ENCODE data around the gene ADCK2.
"Not testable (repeated sequence)": the region's sequence is repeated elsewhere in the genome, so short reads cannot be mapped to it uniquely, and the experiment has no call there.

The ADCK2 gene

DNA sequence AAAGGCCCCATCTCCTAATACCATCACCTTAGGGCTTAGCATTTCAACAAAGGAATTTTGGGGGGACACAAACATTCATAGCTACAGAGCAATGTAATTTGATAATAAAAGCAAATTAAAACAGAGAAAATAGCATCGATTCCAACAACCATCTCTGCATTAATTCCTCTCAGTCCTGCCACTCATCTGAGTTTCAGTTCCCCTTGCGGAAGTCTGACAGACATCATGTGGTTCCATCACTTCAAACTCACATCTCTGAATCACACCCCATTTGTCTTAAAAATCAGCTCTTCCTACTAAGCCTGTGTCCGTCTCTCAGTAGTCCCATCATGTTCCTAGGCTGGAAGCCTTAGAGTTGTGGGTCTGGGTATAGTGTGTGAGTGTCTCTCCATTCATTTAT, 3.6 kb downstream of the ADCK2 start:
- DNase-seq (ENCODE audit: low read depth): peak; percentile 54
- TF ChIP-seq, protein P1, sequence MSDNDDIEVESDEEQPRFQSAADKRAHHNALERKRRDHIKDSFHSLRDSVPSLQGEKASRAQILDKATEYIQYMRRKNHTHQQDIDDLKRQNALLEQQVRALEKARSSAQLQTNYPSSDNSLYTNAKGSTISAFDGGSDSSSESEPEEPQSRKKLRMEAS (IDR thresholded peaks at IDR 0.05; ENCODE audit: low read depth, low read length): no peak
- TF ChIP-seq MYC (IDR thresholded peaks at IDR 0.05; ENCODE audit: low read depth, low read length) (no peak), POLR2A (IDR thresholded peaks at IDR 0.05; ENCODE audit: extremely low read depth, insufficient read length) (no peak)
- TF ChIP-seq, protein P2, sequence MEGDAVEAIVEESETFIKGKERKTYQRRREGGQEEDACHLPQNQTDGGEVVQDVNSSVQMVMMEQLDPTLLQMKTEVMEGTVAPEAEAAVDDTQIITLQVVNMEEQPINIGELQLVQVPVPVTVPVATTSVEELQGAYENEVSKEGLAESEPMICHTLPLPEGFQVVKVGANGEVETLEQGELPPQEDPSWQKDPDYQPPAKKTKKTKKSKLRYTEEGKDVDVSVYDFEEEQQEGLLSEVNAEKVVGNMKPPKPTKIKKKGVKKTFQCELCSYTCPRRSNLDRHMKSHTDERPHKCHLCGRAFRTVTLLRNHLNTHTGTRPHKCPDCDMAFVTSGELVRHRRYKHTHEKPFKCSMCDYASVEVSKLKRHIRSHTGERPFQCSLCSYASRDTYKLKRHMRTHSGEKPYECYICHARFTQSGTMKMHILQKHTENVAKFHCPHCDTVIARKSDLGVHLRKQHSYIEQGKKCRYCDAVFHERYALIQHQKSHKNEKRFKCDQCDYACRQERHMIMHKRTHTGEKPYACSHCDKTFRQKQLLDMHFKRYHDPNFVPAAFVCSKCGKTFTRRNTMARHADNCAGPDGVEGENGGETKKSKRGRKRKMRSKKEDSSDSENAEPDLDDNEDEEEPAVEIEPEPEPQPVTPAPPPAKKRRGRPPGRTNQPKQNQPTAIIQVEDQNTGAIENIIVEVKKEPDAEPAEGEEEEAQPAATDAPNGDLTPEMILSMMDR (IDR thresholded peaks at IDR 0.05; ENCODE audit: low read depth, low read length): no peak
- no peak overlapping the region for H3K4me3 ChIP-seq (ENCODE audit: low read depth, low read length)

DNA sequence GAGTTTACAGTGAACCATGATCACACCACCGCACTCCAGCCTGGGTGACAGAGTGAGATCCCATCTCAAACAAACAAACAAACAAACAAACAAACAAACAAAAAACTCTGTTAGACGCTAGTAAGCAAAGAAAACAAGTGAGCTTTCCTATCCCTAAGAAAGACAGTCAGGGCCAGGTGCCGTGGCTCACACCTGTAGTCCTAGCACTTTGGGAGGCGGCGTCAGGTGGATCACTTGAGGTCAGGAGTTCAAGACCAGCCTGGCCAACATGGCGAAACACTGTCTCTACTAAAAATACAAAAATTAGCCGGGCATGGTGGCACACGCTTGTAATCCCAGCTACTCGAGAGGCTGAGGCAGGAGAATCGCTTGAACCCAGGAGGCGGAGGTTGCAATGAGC, 4.2 kb downstream of the ADCK2 start:
- not testable (repeated sequence) for DNase-seq (ENCODE audit: low read depth); H3K4me3 ChIP-seq (ENCODE audit: low read depth, low read length)

DNA sequence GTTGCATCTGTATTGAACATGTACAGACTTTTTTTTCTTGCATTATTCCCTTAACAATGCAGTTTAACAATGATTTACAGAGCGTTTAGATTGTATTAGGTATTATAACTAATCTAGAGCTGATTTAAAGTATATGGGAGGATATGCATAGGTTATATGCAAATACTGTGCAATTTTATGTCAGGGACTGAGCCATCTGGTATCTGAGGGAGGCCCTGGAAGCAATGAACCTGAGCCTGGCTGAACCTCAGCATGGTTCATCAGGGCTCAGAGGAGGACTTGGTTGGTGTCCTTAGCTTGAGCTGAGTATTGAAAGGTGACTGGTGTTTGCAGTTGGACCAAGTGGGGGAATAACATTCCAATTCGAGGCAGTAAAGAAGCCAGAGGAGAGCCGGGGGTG, 4.8 kb downstream of the ADCK2 start:
- H3K4me3 ChIP-seq (ENCODE audit: low read depth, low read length): no peak overlapping the region
- no peak for DNase-seq (ENCODE audit: low read depth)
- TF ChIP-seq POLR2A (IDR thresholded peaks at IDR 0.05; ENCODE audit: extremely low read depth, insufficient read length) (no peak), MYC (IDR thresholded peaks at IDR 0.05; ENCODE audit: low read depth, low read length) (no peak)
- TF ChIP-seq, protein P2 (IDR thresholded peaks at IDR 0.05; ENCODE audit: low read depth, low read length): no peak
- TF ChIP-seq, protein P1 (IDR thresholded peaks at IDR 0.05; ENCODE audit: low read depth, low read length): no peak

DNA sequence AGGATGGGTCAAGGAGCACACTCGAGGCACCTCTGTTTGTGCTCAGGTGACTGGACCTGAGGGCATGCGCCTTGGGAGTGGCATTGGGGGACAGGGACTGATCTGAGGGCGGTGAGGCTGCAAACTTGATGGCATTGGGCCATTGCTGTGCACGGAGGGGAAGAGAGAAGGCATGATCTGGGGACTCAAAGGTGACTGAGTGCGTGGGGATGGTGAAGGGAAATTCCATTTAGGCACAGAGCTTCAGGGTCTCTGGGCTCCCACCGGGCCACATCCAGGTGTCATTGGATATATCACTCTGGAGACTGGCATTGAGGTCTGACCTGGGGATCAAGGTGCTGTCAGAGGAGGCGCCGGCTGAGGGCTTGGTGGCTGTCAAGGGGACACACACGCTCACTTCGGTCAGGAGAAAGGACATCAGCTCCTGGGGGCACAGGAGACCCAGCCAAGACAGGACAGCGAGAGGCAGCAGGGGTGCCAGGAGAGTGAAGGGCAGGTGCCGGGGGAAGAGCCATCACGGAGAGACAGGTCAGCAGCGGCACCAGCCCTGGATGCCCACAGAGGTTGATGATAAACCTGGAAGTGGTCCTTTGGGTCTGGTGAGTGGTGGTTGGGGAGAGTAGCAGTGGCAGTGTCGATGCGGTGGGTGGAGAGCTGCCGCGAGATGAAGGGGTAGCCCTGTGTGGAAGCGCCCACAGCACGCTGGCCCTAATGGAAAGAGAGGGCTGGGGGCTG, 5.5 kb downstream of the ADCK2 start:
- TF ChIP-seq, protein P2 (IDR thresholded peaks at IDR 0.05; ENCODE audit: low read depth, low read length): no peak
- TF ChIP-seq MYC (IDR thresholded peaks at IDR 0.05; ENCODE audit: low read depth, low read length): no peak
- TF ChIP-seq, protein P1 (IDR thresholded peaks at IDR 0.05; ENCODE audit: low read depth, low read length): no peak
- no peak for TF ChIP-seq POLR2A (IDR thresholded peaks at IDR 0.05; ENCODE audit: extremely low read depth, insufficient read length)
- no peak overlapping the region for H3K4me3 ChIP-seq (ENCODE audit: low read depth, low read length)
- no peak for DNase-seq (ENCODE audit: low read depth)

DNA sequence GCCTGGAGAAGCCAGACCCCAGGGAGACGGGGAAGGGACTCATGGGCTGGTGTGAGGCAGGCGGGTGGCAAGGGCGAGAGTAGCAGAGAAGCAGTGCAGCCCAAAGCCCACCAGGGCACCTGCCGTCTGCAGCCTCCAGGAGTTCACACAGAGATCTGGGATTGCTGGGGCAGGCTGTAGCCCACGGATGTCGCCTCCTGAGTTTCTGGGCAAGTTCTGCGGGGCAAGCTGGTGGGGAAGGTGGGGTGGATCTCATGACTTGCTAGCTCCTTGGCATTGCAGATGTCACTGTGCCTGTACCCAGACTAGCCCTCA, 6.0 kb downstream of the ADCK2 start:
- no peak overlapping the region for H3K4me3 ChIP-seq (ENCODE audit: low read depth, low read length)
- TF ChIP-seq, protein P1 (IDR thresholded peaks at IDR 0.05; ENCODE audit: low read depth, low read length): no peak
- TF ChIP-seq, protein P2 (IDR thresholded peaks at IDR 0.05; ENCODE audit: low read depth, low read length): no peak
- TF ChIP-seq MYC (IDR thresholded peaks at IDR 0.05; ENCODE audit: low read depth, low read length) (no peak), POLR2A (IDR thresholded peaks at IDR 0.05; ENCODE audit: extremely low read depth, insufficient read length) (no peak)
- no peak for DNase-seq (ENCODE audit: low read depth)

DNA sequence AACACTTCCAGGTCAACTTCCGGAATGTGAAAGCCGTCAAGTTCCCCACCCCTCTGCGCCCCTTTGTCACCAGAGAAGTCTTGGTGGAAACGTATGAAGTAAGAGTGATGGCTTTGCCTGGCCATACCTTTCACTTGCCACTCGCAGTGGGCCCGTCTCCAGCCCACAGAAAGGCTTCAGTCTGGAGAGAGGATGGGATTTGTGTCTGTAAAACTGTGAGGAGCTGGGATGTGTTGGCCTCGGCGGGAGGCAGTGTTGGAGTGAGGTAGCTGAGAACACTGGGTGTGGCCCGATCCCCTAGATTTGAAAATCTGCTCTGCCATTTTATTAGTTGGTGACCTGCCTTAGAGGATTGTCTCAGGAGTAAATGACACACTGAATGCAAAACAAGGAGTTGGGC, 6.4 kb downstream of the ADCK2 start:
- no peak for DNase-seq (ENCODE audit: low read depth)
- H3K4me3 ChIP-seq (ENCODE audit: low read depth, low read length): no peak overlapping the region
- TF ChIP-seq, protein P2 (IDR thresholded peaks at IDR 0.05; ENCODE audit: low read depth, low read length): no peak
- TF ChIP-seq, protein P1 (IDR thresholded peaks at IDR 0.05; ENCODE audit: low read depth, low read length): no peak
- no peak for TF ChIP-seq MYC (IDR thresholded peaks at IDR 0.05; ENCODE audit: low read depth, low read length)

Measured in NB4 (cell line).